ENCODE data around the gene S100A2.

The S100A2 gene

DNA sequence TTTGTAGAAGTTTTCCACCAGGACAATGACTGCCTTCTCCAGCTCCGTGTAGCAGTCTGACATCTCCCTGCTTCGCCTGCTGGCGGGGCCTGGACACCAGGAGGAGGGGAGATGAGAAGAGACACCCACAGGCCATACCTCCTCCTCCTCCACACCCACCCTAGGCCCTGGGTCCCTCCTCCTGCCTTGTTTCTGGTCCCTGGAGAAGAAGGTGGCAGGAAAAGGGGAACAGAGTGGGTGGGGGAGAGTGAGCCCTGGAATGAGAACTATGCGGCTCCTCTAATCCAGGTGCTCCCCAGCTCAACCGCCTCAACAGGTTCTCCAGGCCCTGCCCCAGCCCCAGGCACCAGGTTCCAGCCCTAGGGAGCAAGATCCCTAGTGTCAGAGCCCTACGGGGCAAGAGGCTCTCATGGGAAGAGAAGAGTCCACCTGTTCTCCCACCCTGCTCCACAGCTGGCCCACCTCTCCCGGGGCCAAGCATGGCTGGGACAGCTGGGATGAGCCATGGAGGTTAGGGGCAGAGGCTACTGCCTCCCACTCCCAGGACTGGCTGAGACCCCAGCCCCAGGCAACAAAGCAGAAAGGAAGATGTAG is 42.5 kb upstream of the S100A2 start:
- Histone ChIP-seq H4K12ac (ENCODE audit: low read depth, low read length) (no peak overlapping the region), H3K14ac (ENCODE audit: low read length) (peak overlapping the region; percentile 81), H2BK120ac (ENCODE audit: insufficient read depth, low read length, poor library complexity) (peak overlapping the region; percentile 92), H2AK5ac (ENCODE audit: low read length) (peak overlapping the region; percentile 94), H2BK5ac (ENCODE audit: low read depth, low read length, poor library complexity) (peak overlapping the region; percentile 56), H4K91ac (ENCODE audit: low read depth, low read length) (peak overlapping the region; percentile 86), H3K9me3 (ENCODE audit: insufficient read depth, low read depth, low read length) (no peaks in the 10 kb centered on the region), H3K36me3 (ENCODE audit: control insufficient read depth in 1 of 2, insufficient read depth in 2 of 2, low read length in 2 of 2) (no peaks in the 10 kb centered on the region), H3K4me2 (ENCODE audit: low read length) (peak overlapping the region; percentile 49), H2AFZ (ENCODE audit: insufficient read depth, low read length, poor library complexity) (peak overlapping the region; percentile 27), H3K4ac (ENCODE audit: low read depth, low read length) (peak overlapping the region; percentile 73), H3K27me3 (ENCODE audit: insufficient read depth, low read length) (no peaks in the 10 kb centered on the region), H2BK12ac (ENCODE audit: low read length) (peak overlapping the region; percentile 93), H3K23ac (ENCODE audit: low read length) (no peak overlapping the region), H3K79me2 (ENCODE audit: control insufficient read depth, insufficient read depth, low read length, poor library complexity) (peaks cover 3% of the 10 kb centered on the region), H3K4me3 (ENCODE audit: low read depth, low read length) (no peak overlapping the region), H3K27ac (ENCODE audit: low read depth, low read length) (peak overlapping the region; percentile 65), H3K79me1 (ENCODE audit: low read length) (peaks cover 34% of the 10 kb centered on the region), H3K4me1 (ENCODE audit: control insufficient read depth in 1 of 2, insufficient read depth in 2 of 2, low read length in 2 of 2) (peaks cover 47 to 49% of the 10 kb centered on the region in 2 experiments), H4K8ac (ENCODE audit: low read depth, low read length) (peak overlapping the region; percentile 18), H3K18ac (ENCODE audit: low read length) (peak overlapping the region; percentile 48), H3K9ac (ENCODE audit: low read length) (no peak overlapping the region)
- peak; percentile 27 to 55 for DNase-seq
- no CpG with 5 or more reads among the region's 7 CpGs for WGBS (ENCODE audit: extremely low coverage, insufficient coverage, insufficient read length)

DNA sequence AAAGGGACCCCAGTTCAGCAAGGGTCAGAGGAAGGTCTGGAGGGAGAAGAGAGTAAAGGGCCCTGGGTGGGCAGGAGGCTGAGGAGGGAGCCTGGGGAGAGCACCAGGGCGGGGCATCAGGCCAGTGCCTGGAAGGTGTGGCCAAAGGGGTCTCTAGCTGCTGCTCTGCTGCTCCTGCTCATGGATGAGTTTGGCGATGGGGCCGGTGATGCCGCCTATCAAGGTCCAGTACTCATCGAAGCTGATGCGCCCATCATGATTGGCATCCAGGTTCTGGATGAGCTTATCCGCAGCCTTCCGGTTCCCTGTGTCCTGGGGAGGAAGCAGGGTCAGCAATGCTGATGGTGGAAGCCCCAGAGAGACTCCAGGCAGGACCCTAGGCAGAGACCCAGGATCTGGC is 41.7 kb upstream of the S100A2 start:
- WGBS (ENCODE audit: extremely low coverage, insufficient coverage, insufficient read length) = no CpG with 5 or more reads among the region's 8 CpGs
- no peaks in the 10 kb centered on the region for H3K9me3 ChIP-seq (ENCODE audit: insufficient read depth, low read depth, low read length)

DNA sequence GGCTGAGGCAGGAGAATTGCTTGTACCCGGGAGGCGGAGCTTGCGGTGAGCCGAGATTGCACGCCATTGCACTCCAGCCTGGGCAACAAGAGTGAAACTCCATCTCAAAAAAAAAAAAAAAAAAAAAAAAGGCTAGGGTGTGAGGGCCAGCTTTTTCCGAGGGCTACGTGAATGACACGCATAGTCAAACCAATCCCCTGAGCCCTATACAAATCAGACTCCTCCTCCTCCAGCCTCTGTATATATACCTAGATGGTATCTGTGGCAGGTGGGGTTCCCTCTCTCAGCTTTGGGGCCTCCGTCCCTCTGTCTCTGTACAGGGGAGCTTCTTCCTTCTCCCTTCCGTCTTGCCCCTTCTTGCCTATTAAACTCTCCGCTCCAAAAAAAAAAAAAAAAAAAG is 40.5 kb upstream of the S100A2 start:
- H4K12ac ChIP-seq (ENCODE audit: low read depth, low read length) = no peak overlapping the region
- no CpG with 5 or more reads among the region's 11 CpGs for WGBS (ENCODE audit: extremely low coverage, insufficient coverage, insufficient read length)
- H3K18ac ChIP-seq (ENCODE audit: low read length) = no peak overlapping the region
- H2AK5ac ChIP-seq (ENCODE audit: low read length) = no peak overlapping the region
- H3K4ac ChIP-seq (ENCODE audit: low read depth, low read length) = no peak overlapping the region
- H3K9me3 ChIP-seq (ENCODE audit: insufficient read depth, low read depth, low read length) = no peaks in the 10 kb centered on the region
- no peak overlapping the region for H2AFZ ChIP-seq (ENCODE audit: insufficient read depth, low read length, poor library complexity)
- no peak overlapping the region for H4K8ac ChIP-seq (ENCODE audit: low read depth, low read length)
- peaks cover 3% of the 10 kb centered on the region for H3K79me2 ChIP-seq (ENCODE audit: control insufficient read depth, insufficient read depth, low read length, poor library complexity)
- H3K9ac ChIP-seq (ENCODE audit: low read length) = no peak overlapping the region
- no peak overlapping the region for H3K4me2 ChIP-seq (ENCODE audit: low read length)
- no peak overlapping the region for H3K23ac ChIP-seq (ENCODE audit: low read length)
- H2BK12ac ChIP-seq (ENCODE audit: low read length) = no peak overlapping the region
- no peak overlapping the region for H3K4me3 ChIP-seq (ENCODE audit: low read depth, low read length)
- DNase-seq = no peak
- peaks cover 40 to 41% of the 10 kb centered on the region in 2 experiments for H3K4me1 ChIP-seq (ENCODE audit: control insufficient read depth in 1 of 2, insufficient read depth in 2 of 2, low read length in 2 of 2)
- no peaks in the 10 kb centered on the region for H3K27me3 ChIP-seq (ENCODE audit: insufficient read depth, low read length)
- no peak overlapping the region for H3K14ac ChIP-seq (ENCODE audit: low read length)
- no peak overlapping the region for H3K27ac ChIP-seq (ENCODE audit: low read depth, low read length)
- peaks cover 27% of the 10 kb centered on the region for H3K79me1 ChIP-seq (ENCODE audit: low read length)
- no peak overlapping the region for H4K91ac ChIP-seq (ENCODE audit: low read depth, low read length)
- H2BK120ac ChIP-seq (ENCODE audit: insufficient read depth, low read length, poor library complexity) = no peak overlapping the region
- no peak overlapping the region for H2BK5ac ChIP-seq (ENCODE audit: low read depth, low read length, poor library complexity)
- H3K36me3 ChIP-seq (ENCODE audit: control insufficient read depth in 1 of 2, insufficient read depth in 2 of 2, low read length in 2 of 2) = no peaks in the 10 kb centered on the region

More for the DNA sequence above, 41.7 kb upstream of the S100A2 start:
- Histone ChIP-seq H3K23ac (ENCODE audit: low read length) (no peak overlapping the region), H3K27me3 (ENCODE audit: insufficient read depth, low read length) (no peaks in the 10 kb centered on the region), H3K9ac (ENCODE audit: low read length) (no peak overlapping the region), H3K4ac (ENCODE audit: low read depth, low read length) (no peak overlapping the region), H3K14ac (ENCODE audit: low read length) (no peak overlapping the region), H2BK120ac (ENCODE audit: insufficient read depth, low read length, poor library complexity) (peak overlapping the region; percentile 10), H2BK12ac (ENCODE audit: low read length) (peak overlapping the region; percentile 93), H3K36me3 (ENCODE audit: control insufficient read depth in 1 of 2, insufficient read depth in 2 of 2, low read length in 2 of 2) (no peaks in the 10 kb centered on the region), H4K91ac (ENCODE audit: low read depth, low read length) (peak overlapping the region; percentile 86), H2AK5ac (ENCODE audit: low read length) (peak overlapping the region; percentile 11), H3K4me2 (ENCODE audit: low read length) (no peak overlapping the region), H3K79me2 (ENCODE audit: control insufficient read depth, insufficient read depth, low read length, poor library complexity) (peaks cover 3% of the 10 kb centered on the region), H3K27ac (ENCODE audit: low read depth, low read length) (peak overlapping the region; percentile 65), H4K8ac (ENCODE audit: low read depth, low read length) (no peak overlapping the region), H3K79me1 (ENCODE audit: low read length) (peaks cover 30% of the 10 kb centered on the region), H3K18ac (ENCODE audit: low read length) (peak overlapping the region; percentile 2), H3K4me1 (ENCODE audit: control insufficient read depth in 1 of 2, insufficient read depth in 2 of 2, low read length in 2 of 2) (peaks cover 42 to 47% of the 10 kb centered on the region in 2 experiments), H2BK5ac (ENCODE audit: low read depth, low read length, poor library complexity) (peak overlapping the region; percentile 56), H3K4me3 (ENCODE audit: low read depth, low read length) (no peak overlapping the region), H2AFZ (ENCODE audit: insufficient read depth, low read length, poor library complexity) (no peak overlapping the region), H4K12ac (ENCODE audit: low read depth, low read length) (no peak overlapping the region)
- no peak for DNase-seq

DNA sequence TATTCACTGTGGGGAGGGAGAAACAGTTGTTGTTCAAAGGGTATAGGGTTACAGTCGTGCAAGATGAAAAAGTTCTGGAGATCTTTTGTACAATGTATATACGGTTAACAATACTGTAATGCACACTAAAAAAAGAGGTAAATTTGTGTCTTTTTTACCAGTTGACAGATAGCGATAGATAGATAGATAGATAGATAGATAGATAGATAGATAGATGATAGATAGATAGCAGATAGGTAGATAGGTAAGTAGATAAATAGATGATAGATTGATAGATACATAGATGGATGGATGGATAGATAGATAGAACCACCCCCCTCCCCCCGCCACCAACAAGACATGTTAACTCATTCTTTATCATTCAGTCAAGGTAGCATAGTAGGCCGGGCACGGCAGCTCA is 37.1 kb upstream of the S100A2 start:
- Histone ChIP-seq H3K79me1 (ENCODE audit: low read length) (peaks cover 6% of the 10 kb centered on the region), H3K36me3 (ENCODE audit: control insufficient read depth in 1 of 2, insufficient read depth in 2 of 2, low read length in 2 of 2) (no peaks in the 10 kb centered on the region), H2BK120ac (ENCODE audit: insufficient read depth, low read length, poor library complexity) (no peak overlapping the region), H4K91ac (ENCODE audit: low read depth, low read length) (no peak overlapping the region), H3K27ac (ENCODE audit: low read depth, low read length) (no peak overlapping the region), H3K4ac (ENCODE audit: low read depth, low read length) (no peak overlapping the region), H2BK5ac (ENCODE audit: low read depth, low read length, poor library complexity) (no peak overlapping the region), H3K9me3 (ENCODE audit: insufficient read depth, low read depth, low read length) (no peaks in the 10 kb centered on the region), H2AFZ (ENCODE audit: insufficient read depth, low read length, poor library complexity) (no peak overlapping the region), H4K8ac (ENCODE audit: low read depth, low read length) (no peak overlapping the region), H4K12ac (ENCODE audit: low read depth, low read length) (no peak overlapping the region), H3K23ac (ENCODE audit: low read length) (no peak overlapping the region), H3K27me3 (ENCODE audit: insufficient read depth, low read length) (no peaks in the 10 kb centered on the region), H3K4me3 (ENCODE audit: low read depth, low read length) (no peak overlapping the region), H3K14ac (ENCODE audit: low read length) (no peak overlapping the region), H2AK5ac (ENCODE audit: low read length) (no peak overlapping the region), H2BK12ac (ENCODE audit: low read length) (no peak overlapping the region), H3K4me2 (ENCODE audit: low read length) (no peak overlapping the region), H3K9ac (ENCODE audit: low read length) (no peak overlapping the region), H3K79me2 (ENCODE audit: control insufficient read depth, insufficient read depth, low read length, poor library complexity) (no peaks in the 10 kb centered on the region), H3K4me1 (ENCODE audit: control insufficient read depth in 1 of 2, insufficient read depth in 2 of 2, low read length in 2 of 2) (peaks cover 8 to 16% of the 10 kb centered on the region in 2 experiments), H3K18ac (ENCODE audit: low read length) (no peak overlapping the region)
- DNase-seq = no peak
- WGBS (ENCODE audit: extremely low coverage, insufficient coverage, insufficient read length) = no CpG with 5 or more reads among the region's 6 CpGs
